Keratinocyte (primary cell): ENCODE data around the gene TLE6. TPM values are rescaled to one million over a fixed set of nuclear protein-coding genes. Genes with fewer than 3 reads are reported as not detected.

Experiments used
- DNase-seq: peaks from one replicate; pipeline ENCODE4 v3.0.0-alpha.2; 2011; ENCODE audit warnings: low read depth, missing footprints, low spot score
- FAIRE-seq: peaks from 2 replicates; lab custom pipeline; 2011; peaks lifted over from hg19 to GRCh38; lab: Jason Lieb, UNC
- H2AFZ ChIP-seq: 2 replicates; pipeline ENCODE4 v1.6.0; 2012; ENCODE audit warnings: low read length, control low read depth, inconsistent platforms; ENCODE audit not compliant: control insufficient read depth
- H3K27ac ChIP-seq: 2 replicates; pipeline ENCODE4 v1.5.1; 2011; ENCODE audit warnings: low read length; ENCODE audit not compliant: control insufficient read depth, insufficient read depth
- H3K27me3 ChIP-seq: 3 replicates; pipeline ENCODE4 v1.6.0; 2011; ENCODE audit warnings: low read length; ENCODE audit not compliant: control insufficient read depth, insufficient read depth; ENCODE audit errors: extremely low read depth
- H3K36me3 ChIP-seq, 2 experiments: 2 replicates in 1 of 2; 3 replicates in 1 of 2; pipeline ENCODE4 v1.5.1; 2011; ENCODE audit warnings: low read length in 2 of 2, mild to moderate bottlenecking in 1 of 2; ENCODE audit not compliant: control insufficient read depth in 2 of 2, insufficient read depth in 2 of 2; ENCODE audit errors: extremely low read depth in 1 of 2
- H3K4me1 ChIP-seq: 3 replicates; pipeline ENCODE4 v1.5.1; 2011; ENCODE audit warnings: low read length; ENCODE audit not compliant: control insufficient read depth, insufficient read depth; ENCODE audit errors: extremely low read depth
- H3K4me2 ChIP-seq: 3 replicates; pipeline ENCODE4 v1.6.0; 2011; ENCODE audit warnings: low read depth, low read length; ENCODE audit not compliant: control insufficient read depth, insufficient read depth; ENCODE audit errors: extremely low read depth
- H3K4me3 ChIP-seq, 3 experiments: fragments of 200-600 bp in 1 of 3; sonication (generic) in 1 of 3; 2 replicates in 2 of 3; 3 replicates in 1 of 3; pipeline ENCODE4 v1.5.1; 2011 to 2016; ENCODE audit warnings: low read length in 3 of 3, mild to moderate bottlenecking in 3 of 3, control low read depth in 2 of 3, inconsistent platforms in 1 of 3, low read depth in 1 of 3, mixed read lengths in 1 of 3, mixed run types in 1 of 3, moderate library complexity in 1 of 3; ENCODE audit not compliant: control insufficient read depth in 2 of 3, insufficient read depth in 2 of 3; ENCODE audit errors: extremely low read depth in 1 of 3
- H3K79me2 ChIP-seq: 2 replicates; pipeline ENCODE4 v1.6.0; 2012; ENCODE audit warnings: low read length; ENCODE audit not compliant: control insufficient read depth, insufficient read depth
- H3K9ac ChIP-seq: 3 replicates; pipeline ENCODE4 v1.6.0; 2011; ENCODE audit warnings: low read length; ENCODE audit not compliant: control insufficient read depth, insufficient read depth; ENCODE audit errors: extremely low read depth
- H3K9me1 ChIP-seq: 3 replicates; pipeline ENCODE4 v1.6.0; 2011; ENCODE audit warnings: low read length; ENCODE audit not compliant: control insufficient read depth, insufficient read depth; ENCODE audit errors: extremely low read depth
- H3K9me3 ChIP-seq: 2 replicates; pipeline ENCODE4 v1.5.1; 2012; ENCODE audit warnings: low read depth, low read length; ENCODE audit not compliant: control insufficient read depth
- H4K20me1 ChIP-seq: 3 replicates; pipeline ENCODE4 v1.6.0; 2011; ENCODE audit warnings: low read length; ENCODE audit not compliant: control insufficient read depth, insufficient read depth; ENCODE audit errors: extremely low read depth
- EZH2 ChIP-seq: IDR thresholded peaks from one replicate; pipeline ENCODE4 v1.6.1; 2012; ENCODE audit warnings: inconsistent platforms, mild to moderate bottlenecking, low read length, moderate library complexity
- dilution Hi-C: fragments of 300-500 bp; cut with MboI; formaldehyde crosslinking; loops from one replicate; pipeline ENCODE4 v1.7.0; 2020; ENCODE audit warnings: low sequenced_read_pairs; ENCODE audit not compliant: extremely low pct_ligation_motif_present
- polyA plus RNA-seq, 5 experiments: library from polyadenylated mRNA; depleted of rRNA in 3 of 5; stranded (reverse) in 3 of 5; stranded (forward) in 1 of 5; unstranded in 1 of 5; fragments of >200 nt; gene quantifications; 1 replicate in 1 of 5; 2 replicates in 3 of 5; 3 replicates in 1 of 5; pipeline versions ENCODE4 v1.2.1 to v1.2.3, GENCODE V29; 2011 to 2012; ENCODE audit warnings: missing spikeins in 2 of 5, low read depth in 1 of 5, low replicate concordance in 1 of 5
- TF ChIP-seq, protein P1 (sequence below), 3 experiments: IDR thresholded peaks in 1 of 3; conservative IDR thresholded peaks in 1 of 3; optimal IDR thresholded peaks in 1 of 3; 2 replicates in 2 of 3; 3 replicates in 1 of 3; pipeline versions ENCODE3 to v1.5.1; 2011; ENCODE audit warnings: low read length in 3 of 3, mild to moderate bottlenecking in 3 of 3, moderate library complexity in 2 of 3, control low read depth in 1 of 3, inconsistent platforms in 1 of 3; ENCODE audit not compliant: insufficient read depth in 2 of 3; ENCODE audit errors: extremely low read depth in 1 of 3

Gene TLE6
- polyA plus RNA-seq, 1 donor (not counting 4 experiments of a cell fraction or from before 2014, with no cell fraction given): 1.2 TPM

DNA sequence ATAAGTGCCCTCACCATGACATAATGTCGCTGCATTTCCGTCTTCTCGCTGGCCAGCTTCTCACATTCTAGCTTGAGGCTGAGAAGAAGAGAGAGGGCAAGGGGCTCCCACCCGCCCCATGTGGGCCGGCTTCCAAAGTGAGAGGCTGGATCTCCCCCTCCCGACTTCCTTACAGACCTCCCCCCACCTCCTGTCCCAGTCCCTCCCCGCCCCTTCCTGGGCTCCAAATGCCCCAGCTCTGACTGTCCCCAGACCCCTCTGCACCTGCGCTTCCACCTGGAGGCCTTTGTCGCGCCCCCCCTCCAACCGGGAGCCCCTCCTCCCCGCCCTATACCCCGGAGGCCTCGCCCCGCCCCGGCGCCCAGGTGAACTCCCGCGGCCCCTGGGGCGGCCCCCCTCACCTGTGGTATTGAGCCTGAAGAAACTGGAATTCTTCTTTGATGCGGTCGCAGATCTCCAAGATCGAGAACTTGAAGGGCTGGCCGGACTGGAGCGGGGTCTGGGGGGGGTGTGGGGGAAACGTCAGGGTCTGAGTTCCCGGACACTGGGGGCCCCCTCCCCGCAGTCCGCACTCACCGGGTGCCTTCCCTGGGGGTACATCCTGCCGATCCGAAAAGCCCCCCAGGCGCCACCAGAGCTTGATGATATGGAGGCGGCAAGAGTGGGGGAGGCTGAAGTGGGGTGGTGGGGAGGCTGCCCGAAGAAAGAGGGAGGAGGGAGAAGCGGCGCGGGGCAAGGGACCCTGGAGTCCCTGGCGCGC is 51.1 kb downstream of the TLE6 start:
- Histone ChIP-seq H3K4me2 (peak overlapping the region; percentile 27), H3K9me3 (no peaks in the 10 kb centered on the region), H4K20me1 (no peaks in the 10 kb centered on the region), H3K4me3 (peak overlapping the region in 2 of 3 experiments; percentile 17 to 40), H3K9ac (no peak overlapping the region), H3K27me3 (peaks cover 25% of the 10 kb centered on the region), H3K4me1 (no peaks in the 10 kb centered on the region), H3K36me3 (no peaks in the 10 kb centered on the region), H3K27ac (no peak overlapping the region), H2AFZ (no peak overlapping the region), H3K79me2 (no peaks in the 10 kb centered on the region), H3K9me1 (no peaks in the 10 kb centered on the region)
- no peak for DNase-seq
- peak; percentile 14 for TF ChIP-seq EZH2
- TF ChIP-seq, protein P1, sequence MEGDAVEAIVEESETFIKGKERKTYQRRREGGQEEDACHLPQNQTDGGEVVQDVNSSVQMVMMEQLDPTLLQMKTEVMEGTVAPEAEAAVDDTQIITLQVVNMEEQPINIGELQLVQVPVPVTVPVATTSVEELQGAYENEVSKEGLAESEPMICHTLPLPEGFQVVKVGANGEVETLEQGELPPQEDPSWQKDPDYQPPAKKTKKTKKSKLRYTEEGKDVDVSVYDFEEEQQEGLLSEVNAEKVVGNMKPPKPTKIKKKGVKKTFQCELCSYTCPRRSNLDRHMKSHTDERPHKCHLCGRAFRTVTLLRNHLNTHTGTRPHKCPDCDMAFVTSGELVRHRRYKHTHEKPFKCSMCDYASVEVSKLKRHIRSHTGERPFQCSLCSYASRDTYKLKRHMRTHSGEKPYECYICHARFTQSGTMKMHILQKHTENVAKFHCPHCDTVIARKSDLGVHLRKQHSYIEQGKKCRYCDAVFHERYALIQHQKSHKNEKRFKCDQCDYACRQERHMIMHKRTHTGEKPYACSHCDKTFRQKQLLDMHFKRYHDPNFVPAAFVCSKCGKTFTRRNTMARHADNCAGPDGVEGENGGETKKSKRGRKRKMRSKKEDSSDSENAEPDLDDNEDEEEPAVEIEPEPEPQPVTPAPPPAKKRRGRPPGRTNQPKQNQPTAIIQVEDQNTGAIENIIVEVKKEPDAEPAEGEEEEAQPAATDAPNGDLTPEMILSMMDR (optimal IDR thresholded peaks at IDR 0.05 in 1 of 3, IDR thresholded peaks at IDR 0.05 in 1 of 3, conservative IDR thresholded peaks at IDR 0.05 in 1 of 3; ENCODE audit: extremely low read depth in 1 of 3, insufficient read depth in 2 of 3, low read length in 3 of 3): no peak
- no peak for FAIRE-seq
- dilution Hi-C loops: no loop called here

DNA sequence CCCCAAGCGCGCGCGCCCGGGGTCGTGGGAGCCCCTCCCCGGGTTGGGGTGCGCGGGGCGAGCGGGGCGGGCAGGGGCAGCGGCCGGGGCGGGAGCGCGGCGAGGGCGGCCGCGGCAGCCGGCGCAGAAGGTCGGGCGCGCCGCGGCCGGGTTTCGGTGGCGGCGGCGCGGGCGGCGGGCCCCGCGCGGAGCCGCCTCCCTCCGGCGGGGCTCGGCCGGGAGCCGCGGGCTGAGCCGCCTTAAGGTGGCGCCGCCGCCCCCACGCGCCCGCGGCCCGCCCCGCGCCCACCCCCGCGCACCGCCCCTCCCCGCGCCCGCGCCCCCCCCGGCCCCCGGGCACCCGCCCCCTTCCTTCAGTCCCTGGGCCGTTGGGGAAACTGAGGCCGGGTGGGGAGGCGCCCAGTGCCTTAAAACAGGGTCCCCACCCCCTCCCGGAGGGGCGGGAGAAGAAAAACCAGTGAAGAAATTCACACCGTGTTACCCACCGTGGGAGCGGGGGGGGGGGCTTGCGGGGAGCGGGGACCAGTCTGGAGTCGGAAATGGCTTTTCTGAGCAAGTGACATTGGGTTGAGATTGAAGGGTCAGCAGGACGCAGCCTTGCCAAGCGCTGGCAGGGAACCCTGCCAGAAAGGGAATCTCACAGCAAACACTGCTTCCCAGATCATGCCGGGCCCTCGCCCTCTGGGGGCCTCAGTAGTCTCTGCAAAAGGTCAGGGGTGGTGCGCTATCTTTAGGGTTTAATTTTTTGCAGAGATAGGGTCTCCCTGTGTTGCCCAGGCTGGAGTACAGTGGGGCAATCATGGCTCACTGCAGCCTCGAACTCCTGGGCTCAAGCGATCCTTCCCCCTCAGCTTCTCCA is 51.9 kb downstream of the TLE6 start, which contains the start of gene TLE2:
Gene TLE2, minus strand, starts transcription at position 216 of the 859 bp plus-strand sequence. CDS start 376 bp downstream, outside the sequence.
- Histone ChIP-seq H3K4me1 (no peaks in the 10 kb centered on the region), H3K27me3 (peaks cover 25% of the 10 kb centered on the region), H3K9me1 (no peaks in the 10 kb centered on the region), H3K4me3 (peak within 1 kb of the TSS in 2 of 3 experiments; percentile 17 to 40), H2AFZ (no peak within 1 kb of the TSS), H3K9me3 (no peaks in the 10 kb centered on the region), H3K27ac (no peak within 1 kb of the TSS), H4K20me1 (no peaks in the 10 kb centered on the region), H3K79me2 (no peaks in the 10 kb centered on the region), H3K9ac (no peak within 1 kb of the TSS), H3K4me2 (peak within 1 kb of the TSS; percentile 27), H3K36me3 (no peaks in the 10 kb centered on the region)
- FAIRE-seq (no peak), DNase-seq (no peak)
- dilution Hi-C loops: no loop called here
- TF ChIP-seq EZH2: peak; percentile 59
- TF ChIP-seq, protein P1 (optimal IDR thresholded peaks at IDR 0.05 in 1 of 3, IDR thresholded peaks at IDR 0.05 in 1 of 3, conservative IDR thresholded peaks at IDR 0.05 in 1 of 3; ENCODE audit: extremely low read depth in 1 of 3, insufficient read depth in 2 of 3, low read length in 3 of 3): no peak
